ENCODE measurements around the gene LZTS3.

DNA sequence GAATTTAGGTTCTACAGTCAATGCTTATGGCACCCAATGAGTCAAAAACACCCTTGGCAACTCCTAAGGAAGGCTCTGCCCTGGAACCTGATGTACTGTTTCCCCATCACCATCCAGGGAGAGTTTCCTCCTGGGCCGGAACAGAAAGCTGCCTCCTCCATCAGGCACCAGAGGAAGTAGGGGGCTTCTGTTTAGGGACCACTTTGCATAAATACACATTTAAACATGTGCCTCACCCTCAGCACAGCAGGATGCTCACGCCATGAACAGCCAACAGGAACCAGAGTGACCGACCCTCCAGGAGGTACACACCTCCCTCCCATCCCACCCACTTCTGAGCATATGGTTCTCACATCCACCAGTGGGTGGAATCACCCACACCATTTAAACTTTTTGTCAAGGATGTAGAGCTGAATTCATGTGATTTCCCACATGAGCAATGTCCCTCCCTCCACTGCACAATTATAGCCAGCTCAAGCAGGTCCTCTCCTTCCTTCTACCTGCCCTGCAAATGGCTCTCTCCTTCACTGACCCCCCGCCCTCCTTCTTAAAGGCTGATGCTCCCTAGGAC is 16.3 kb upstream of the LZTS3 start:
- TF ChIP-seq EZH2 (IDR thresholded peaks at IDR 0.05; ENCODE audit: insufficient read depth, poor library complexity, severe bottlenecking), result no peak
- TF ChIP-seq EZH2phosphoT487 (IDR thresholded peaks at IDR 0.05; ENCODE audit: insufficient read depth, low read depth), result no peak

Data from GM23248 (cell line).